H1 (cell line): ENCODE data around the gene NBPF3. TPM values are rescaled to one million over a fixed set of nuclear protein-coding genes. Genes with fewer than 3 reads are reported as not detected.
A peak's percentile ranks its signal among the peaks of the same experiment; 100 is the strongest.

ENCODE experiments used
- CTCF ChIA-PET: fragments of 300-600 bp; sonication (Branson Sonifier 250); formaldehyde crosslinking; loops from one replicate; lab custom pipeline; 2021; ENCODE audit not compliant: partially characterized antibody; lab: Charles Lee
- POLR2A ChIA-PET: fragments of 300-600 bp; sonication (Branson Sonifier 250); formaldehyde crosslinking; loops from one replicate; lab custom pipeline; 2021; ENCODE audit warnings: inconsistent platforms; ENCODE audit not compliant: partially characterized antibody; lab: Charles Lee
- DNase-seq, 2 experiments: peaks; one replicate each; pipeline versions ENCODE4 v3.0.0 to v3.0.0-alpha.2; 2010 to 2022; ENCODE audit warnings: low spot score in 2 of 2, low read depth in 1 of 2, mixed read lengths in 1 of 2
- FAIRE-seq: peaks from 2 replicates; lab custom pipeline; 2011; peaks lifted over from hg19 to GRCh38; lab: Jason Lieb, UNC
- H2AFZ ChIP-seq: 2 replicates; pipeline ENCODE4 v1.8.1; 2012; ENCODE audit warnings: low read length, inconsistent platforms
- H2AK5ac ChIP-seq: 2 replicates; pipeline ENCODE4 v1.6.1; 2013; ENCODE audit warnings: low read depth, low read length
- H2BK120ac ChIP-seq: replicated peaks from 2 replicates; pipeline ENCODE3; 2013; ENCODE audit warnings: low read depth, low read length, inconsistent platforms
- H2BK12ac ChIP-seq: 2 replicates; pipeline ENCODE4 v1.6.1; 2013; ENCODE audit warnings: low read depth, low read length
- H2BK15ac ChIP-seq: 2 replicates; pipeline ENCODE4 v1.6.1; 2013; ENCODE audit warnings: low read length
- H2BK20ac ChIP-seq: 2 replicates; pipeline ENCODE4 v1.6.1; 2013; ENCODE audit warnings: low read length
- H2BK5ac ChIP-seq: 2 replicates; pipeline ENCODE4 v1.6.1; 2013; ENCODE audit warnings: low read depth, low read length
- H3K14ac ChIP-seq: 2 replicates; pipeline ENCODE4 v1.6.1; 2013; ENCODE audit warnings: inconsistent platforms; ENCODE audit not compliant: insufficient read length
- H3K18ac ChIP-seq: 2 replicates; pipeline ENCODE4 v1.6.1; 2013; ENCODE audit warnings: low read length; ENCODE audit errors: extremely low read depth
- H3K23ac ChIP-seq: 2 replicates; pipeline ENCODE4 v1.6.1; 2013; ENCODE audit warnings: inconsistent platforms; ENCODE audit not compliant: insufficient read length
- H3K23me2 ChIP-seq: 2 replicates; pipeline ENCODE4 v1.6.1; 2013; ENCODE audit warnings: low read depth, low read length
- H3K27ac ChIP-seq: 2 replicates; pipeline ENCODE4 v1.6.1; 2011; ENCODE audit warnings: low read depth, low read length, inconsistent platforms
- H3K27me3 ChIP-seq, 4 experiments: replicated peaks in 1 of 4; 1 replicate in 1 of 4; 2 replicates in 3 of 4; pipeline versions ENCODE4 v1.6.1 to v1.8.1; 2011 to 2013; ENCODE audit warnings: low read length in 3 of 4, mild to moderate bottlenecking in 3 of 4, inconsistent platforms in 2 of 4, mixed read lengths in 2 of 4, moderate library complexity in 1 of 4; ENCODE audit not compliant: control insufficient read depth in 3 of 4, insufficient read depth in 3 of 4; ENCODE audit errors: extremely low read depth in 1 of 4
- H3K36me3 ChIP-seq, 4 experiments: 2 replicates each; pipeline versions ENCODE4 v1.6.1 to v1.8.1; 2011 to 2013; ENCODE audit warnings: mild to moderate bottlenecking in 4 of 4, low read length in 3 of 4, moderate library complexity in 2 of 4, control low read depth in 1 of 4, inconsistent platforms in 1 of 4; ENCODE audit not compliant: insufficient read depth in 4 of 4, control insufficient read depth in 2 of 4
- H3K4ac ChIP-seq: replicated peaks from 2 replicates; pipeline ENCODE3; 2013; ENCODE audit warnings: low read length, low read depth, mixed read lengths, inconsistent platforms; ENCODE audit not compliant: insufficient read length
- H3K4me1 ChIP-seq, 4 experiments: replicated peaks in 1 of 4; 1 replicate in 1 of 4; 2 replicates in 3 of 4; pipeline versions ENCODE4 v1.6.1 to v1.8.1; 2011 to 2013; ENCODE audit warnings: low read length in 3 of 4, inconsistent platforms in 2 of 4, mixed read lengths in 1 of 4; ENCODE audit not compliant: insufficient read depth in 4 of 4, control insufficient read depth in 3 of 4
- H3K4me2 ChIP-seq, 2 experiments: 2 replicates each; pipeline versions ENCODE4 v1.6.1 to v1.8.1; 2011 to 2013; ENCODE audit warnings: low read depth in 2 of 2, low read length in 2 of 2, control low read depth in 1 of 2, inconsistent platforms in 1 of 2, mild to moderate bottlenecking in 1 of 2; ENCODE audit not compliant: insufficient read depth in 1 of 2
- H3K4me3 ChIP-seq, 4 experiments: fragments of 200-600, 300-600 bp in 1 of 4; sonication (generic), shearing (Covaris generic), sonication (Bioruptor Twin) in 1 of 4; 2 replicates each; pipeline versions ENCODE4 v1.5.1 to v1.8.1; 2011 to 2016; ENCODE audit warnings: low read length in 4 of 4, low read depth in 3 of 4, control low read depth in 2 of 4, inconsistent platforms in 2 of 4, mild to moderate bottlenecking in 2 of 4, mixed read lengths in 1 of 4, moderate library complexity in 1 of 4; ENCODE audit not compliant: insufficient read depth in 2 of 4; ENCODE audit errors: extremely low read depth in 1 of 4
- H3K56ac ChIP-seq: replicated peaks from 2 replicates; pipeline ENCODE3; 2013; ENCODE audit warnings: low read depth, mild to moderate bottlenecking, mixed read lengths, low read length, inconsistent platforms; ENCODE audit not compliant: insufficient read length
- H3K79me1 ChIP-seq: 2 replicates; pipeline ENCODE4 v1.6.1; 2013; ENCODE audit warnings: low read depth, low read length, control low read depth
- H3K79me2 ChIP-seq, 2 experiments: 2 replicates each; pipeline versions ENCODE4 v1.6.1 to v1.8.1; 2012 to 2013; ENCODE audit warnings: low read length in 2 of 2, mild to moderate bottlenecking in 2 of 2, inconsistent platforms in 1 of 2; ENCODE audit not compliant: insufficient read depth in 2 of 2, control insufficient read depth in 1 of 2
- H3K9ac ChIP-seq, 4 experiments: replicated peaks in 1 of 4; 1 replicate in 1 of 4; 2 replicates in 3 of 4; pipeline versions ENCODE4 v1.6.1 to v1.8.1; 2011 to 2013; ENCODE audit warnings: low read depth in 3 of 4, low read length in 3 of 4, control low read depth in 2 of 4, mild to moderate bottlenecking in 2 of 4, moderate library complexity in 2 of 4, inconsistent platforms in 1 of 4; ENCODE audit errors: extremely low read depth in 1 of 4
- H3K9me3 ChIP-seq, 2 experiments: 2 replicates each; pipeline versions ENCODE4 v1.6.1 to v1.8.1; 2012 to 2013; ENCODE audit warnings: mild to moderate bottlenecking in 2 of 2, moderate library complexity in 2 of 2, control low read depth in 1 of 2, inconsistent platforms in 1 of 2, low read depth in 1 of 2, low read length in 1 of 2, mixed read lengths in 1 of 2; ENCODE audit not compliant: insufficient read depth in 2 of 2
- H4K20me1 ChIP-seq, 2 experiments: replicated peaks in 1 of 2; 2 replicates each; pipeline versions ENCODE3 to v1.8.1; 2011 to 2013; ENCODE audit warnings: inconsistent platforms in 2 of 2, low read length in 2 of 2, mild to moderate bottlenecking in 1 of 2; ENCODE audit not compliant: insufficient read depth in 2 of 2, control insufficient read depth in 1 of 2
- H4K5ac ChIP-seq: 2 replicates; pipeline ENCODE4 v1.6.1; 2013; ENCODE audit warnings: low read length, low read depth, mixed read lengths, inconsistent platforms; ENCODE audit not compliant: insufficient read length
- H4K8ac ChIP-seq: 2 replicates; pipeline ENCODE4 v1.8.0; 2013; ENCODE audit warnings: mild to moderate bottlenecking, moderate library complexity, low read length, inconsistent platforms; ENCODE audit not compliant: insufficient read depth; ENCODE audit errors: extremely low read depth
- H4K91ac ChIP-seq: replicated peaks from 2 replicates; pipeline ENCODE3; 2013; ENCODE audit warnings: low read length, mixed read lengths, inconsistent platforms; ENCODE audit not compliant: insufficient read length
- ASH2L ChIP-seq: fragments of 200-600, 300-600 bp; sonication (generic); IDR thresholded peaks from one replicate; pipeline ENCODE4 v1.7.1; 2017; ENCODE audit warnings: low read length
- CBX8 ChIP-seq: fragments of 300-800, 300-1000 bp; sonication (generic); IDR thresholded peaks from 2 replicates; pipeline ENCODE4 v1.7.1; 2016; ENCODE audit warnings: low read depth, low read length, borderline replicate concordance
- JUND ChIP-seq: IDR thresholded peaks from 2 replicates; pipeline ENCODE4 v1.6.1; 2011; ENCODE audit warnings: mild to moderate bottlenecking, improper control_type of control experiment, low read length
- KDM1A ChIP-seq: fragments of 200-600, 300-600 bp; sonication (generic); IDR thresholded peaks from 2 replicates; pipeline ENCODE4 v1.7.1; 2016; ENCODE audit warnings: mild to moderate bottlenecking, low read length, borderline replicate concordance
- KDM5A ChIP-seq: fragments of 200-600 bp; IDR thresholded peaks from 2 replicates; pipeline ENCODE4 v1.7.1; 2012; ENCODE audit warnings: mild to moderate bottlenecking, low read length, inconsistent platforms, mixed read lengths
- MAFK ChIP-seq: IDR thresholded peaks from 2 replicates; pipeline ENCODE4 v1.6.1; 2012; ENCODE audit warnings: low read depth, mild to moderate bottlenecking, improper control_type of control experiment, low read length
- NRF1 ChIP-seq: IDR thresholded peaks from 2 replicates; pipeline ENCODE4 v1.6.1; 2011; ENCODE audit warnings: mild to moderate bottlenecking, low read depth, low read length, improper control_type of control experiment
- RBBP5 ChIP-seq: IDR thresholded peaks from 2 replicates; pipeline ENCODE4 v1.7.1; 2012; ENCODE audit warnings: low read depth, mild to moderate bottlenecking, inconsistent platforms, low read length, moderate library complexity, borderline replicate concordance
- SAP30 ChIP-seq: fragments of 300-600 bp; sonication (generic); IDR thresholded peaks from 2 replicates; pipeline ENCODE4 v1.7.1; 2012; ENCODE audit warnings: low read length, moderate library complexity, mild to moderate bottlenecking, inconsistent platforms; ENCODE audit not compliant: insufficient read depth, insufficient replicate concordance
- WGBS, 2 experiments: shearing (Covaris generic) in 1 of 2; methylation state at CpG; one replicate each; pipeline versions ENCODE4 v1.1.6 to v1.1.7; 2013 to 2015; ENCODE audit warnings: low lambda C conversion rate in 2 of 2, mixed read lengths in 2 of 2, inconsistent platforms in 1 of 2, low coverage in 1 of 2, missing lambda C conversion rate in 1 of 2; ENCODE audit not compliant: insufficient replicate concordance in 2 of 2, insufficient coverage in 1 of 2, insufficient read length in 1 of 2; ENCODE audit errors: extremely low coverage in 1 of 2, missing lambda C conversion rate in 1 of 2; 5-methylcytosine and 5-hydroxymethylcytosine counted together
- polyA plus RNA-seq, 7 experiments: library from polyadenylated mRNA; depleted of rRNA in 3 of 7; stranded (reverse) in 5 of 7; unstranded in 2 of 7; fragments of >200 nt in 5 of 7; fragments of 200-250 nt in 2 of 7; gene quantifications; 1 replicate in 5 of 7; 2 replicates in 1 of 7; 4 replicates in 1 of 7; pipeline versions ENCODE4 v1.2.1 to v1.2.3, GENCODE V29; 2011 to 2013; ENCODE audit warnings: missing spikeins in 2 of 7, mixed read lengths in 2 of 7
- total RNA-seq: library from RNA; stranded (reverse); fragmentation: NEBNext Ultra II Directional; extraction: Animal tissue kit (Norgen Biotek cat#: 25700); gene quantifications from 2 replicates; pipeline ENCODE4 v1.2.1, GENCODE V29; 2021

NBPF3 gene
- total and polyA plus RNA-seq, 2 of the 8 experiments (the other 6 are each of a cell fraction or from before 2014, with no cell fraction given): 3.8 to 4.3 TPM

DNA sequence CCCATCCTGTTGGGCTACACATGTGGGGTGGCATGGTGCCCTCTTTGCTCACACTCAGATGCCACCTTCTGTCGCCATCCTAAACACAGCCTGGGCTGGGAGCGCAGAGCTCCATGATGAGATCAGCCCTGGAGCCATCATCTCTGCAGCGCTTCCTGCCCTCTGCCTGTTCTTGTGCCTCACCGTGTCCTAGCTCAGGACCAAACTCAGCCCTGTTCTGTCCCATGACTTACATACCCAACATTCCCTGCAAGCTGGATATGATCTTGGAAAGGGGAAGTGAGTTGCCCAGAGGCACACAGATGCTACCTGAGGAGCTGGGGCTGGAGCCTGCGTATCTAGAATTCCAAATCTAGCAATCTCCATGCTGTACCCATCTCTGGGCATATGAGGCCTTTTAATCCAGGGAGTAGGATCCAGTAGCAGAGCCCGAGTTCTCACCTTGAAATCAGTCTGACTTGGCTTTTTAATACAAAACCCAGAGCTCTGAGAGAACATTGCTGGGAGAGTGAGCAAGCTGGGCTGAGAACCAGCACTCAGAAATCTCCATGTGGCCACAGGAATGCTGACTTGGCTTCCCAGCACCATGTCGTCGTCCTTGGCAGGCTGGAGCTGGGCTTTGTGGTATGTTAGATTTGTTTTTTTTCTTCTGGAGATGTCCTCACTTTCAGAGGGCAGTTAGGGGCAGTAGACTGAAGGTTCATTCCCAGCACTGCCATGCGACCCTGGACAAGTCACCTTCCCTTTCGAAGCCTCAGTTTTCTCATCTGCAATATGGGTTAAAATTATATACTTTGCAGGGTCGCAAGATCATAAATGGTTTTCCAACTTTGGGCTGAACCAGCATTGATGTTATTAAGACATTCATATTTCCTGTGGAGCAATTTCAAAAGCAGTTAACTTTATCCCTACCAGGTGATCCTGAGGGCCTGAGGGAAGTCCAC is 71.9 kb downstream of the NBPF3 start:
- H3K27ac ChIP-seq: no peak overlapping the region
- H3K23ac ChIP-seq: no peak overlapping the region
- no peak overlapping the region for H3K14ac ChIP-seq
- H3K4me1 ChIP-seq: peaks cover 16 to 28% (median 17%) of the 10 kb centered on the region in 4 experiments
- peak overlapping the region; percentile 75; the same call in 1 of the 2 replicates for H2BK5ac ChIP-seq
- no peak overlapping the region for H2AFZ ChIP-seq
- no peak overlapping the region for H4K5ac ChIP-seq
- TF ChIP-seq KDM5A (no peak), SAP30 (no peak), KDM1A (peak; percentile 83; the same call in 1 of the 2 replicates), RBBP5 (no peak), JUND (no peak), MAFK (peak; percentile 24; the same call in 1 of the 2 replicates), ASH2L (peak; percentile 42), CBX8 (no peak), NRF1 (no peak)
- peak overlapping the region; percentile 95; the same call in 1 of the 2 replicates for H2BK12ac ChIP-seq
- DNase-seq: no peak
- peak overlapping the region; percentile 82; the same call in 1 of the 2 replicates for H2AK5ac ChIP-seq
- H3K27me3 ChIP-seq: peaks cover 0 to 14% (median 10%) of the 10 kb centered on the region in 4 experiments; a peak in 6 of 7 replicates
- H4K91ac ChIP-seq: no peak overlapping the region
- peak overlapping the region in 1 of 2 experiments; percentile 70; a peak in 1 of 4 replicates for H3K4me2 ChIP-seq
- peaks cover 0 to 5% (median 0%) of the 10 kb centered on the region in 4 experiments; a peak in 2 of 8 replicates for H3K36me3 ChIP-seq
- H3K4ac ChIP-seq: peak overlapping the region; percentile 12
- no peak overlapping the region for H3K9ac ChIP-seq
- no peak for FAIRE-seq
- H4K20me1 ChIP-seq: peaks cover 11 to 32% of the 10 kb centered on the region in 2 experiments
- H3K79me2 ChIP-seq: peaks cover 17 to 61% of the 10 kb centered on the region in 2 experiments
- H3K9me3 ChIP-seq: no peaks in the 10 kb centered on the region
- H2BK15ac ChIP-seq: peak overlapping the region; percentile 84
- H4K8ac ChIP-seq: no peak overlapping the region
- ChIA-PET POLR2A (interaction anchor here (0.6 to 3.8 kb wide), 6 partner anchors 12 to 104 kb away, joined by 3 to 16 read pairs (median 4); no protein-coding TSS in a partner anchor), CTCF (interaction anchor here (0.6 to 26.3 kb wide), 31 partner anchors 9 to 294 kb away, joined by 3 to 372 read pairs (median 5); no protein-coding TSS in a partner anchor)
- peaks cover 8% of the 10 kb centered on the region for H3K79me1 ChIP-seq
- H3K4me3 ChIP-seq: no peak overlapping the region
- no peak overlapping the region for H3K56ac ChIP-seq
- peak overlapping the region; percentile 48 for H2BK120ac ChIP-seq
- peak overlapping the region; percentile 50; the same call in 1 of the 2 replicates for H2BK20ac ChIP-seq
- WGBS, 2 experiments: 88% methylated on average over 11 of the region's 11 CpGs; no CpG with 5 or more reads in 1 of the 2 experiments
- H3K18ac ChIP-seq: no peak overlapping the region; the same call in 1 of the 2 replicates
- peaks cover 10% of the 10 kb centered on the region; the same call in 1 of the 2 replicates for H3K23me2 ChIP-seq
